Left hindlimb (tissue), 1 donor: Measurements from ENCODE around the gene AURKA.

Experiments
- DNase-seq: peaks from one replicate; pipeline ENCODE4 v3.0.0-alpha.2; 2018

AURKA gene

DNA sequence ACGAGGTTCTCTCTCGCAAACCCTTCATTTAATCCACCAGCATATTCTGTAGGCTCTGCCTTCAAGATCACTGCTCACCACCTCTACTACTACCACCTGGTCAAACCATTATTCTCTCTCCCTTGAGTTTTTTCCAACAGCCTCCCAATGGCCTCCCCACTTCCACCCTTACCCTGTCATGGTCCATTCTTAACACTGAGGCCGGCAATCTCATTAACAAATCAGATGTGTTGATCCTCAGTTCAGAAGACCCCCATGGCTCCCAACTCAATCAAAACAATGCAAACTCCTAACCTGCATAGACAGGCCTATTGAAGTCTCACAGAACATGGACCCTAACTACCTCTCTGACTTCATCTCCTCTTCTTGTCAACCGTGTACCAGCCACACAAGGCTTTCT is 2.2 kb downstream of the AURKA start:
- no peak for DNase-seq

- no peak for DNase-seq
These were observed 3.1 kb downstream of the AURKA start for GRCh38 chr20:56388882-56389281.

- no peak for DNase-seq
These were observed 5.8 kb downstream of the AURKA start for GRCh38 chr20:56386219-56386618.

DNA sequence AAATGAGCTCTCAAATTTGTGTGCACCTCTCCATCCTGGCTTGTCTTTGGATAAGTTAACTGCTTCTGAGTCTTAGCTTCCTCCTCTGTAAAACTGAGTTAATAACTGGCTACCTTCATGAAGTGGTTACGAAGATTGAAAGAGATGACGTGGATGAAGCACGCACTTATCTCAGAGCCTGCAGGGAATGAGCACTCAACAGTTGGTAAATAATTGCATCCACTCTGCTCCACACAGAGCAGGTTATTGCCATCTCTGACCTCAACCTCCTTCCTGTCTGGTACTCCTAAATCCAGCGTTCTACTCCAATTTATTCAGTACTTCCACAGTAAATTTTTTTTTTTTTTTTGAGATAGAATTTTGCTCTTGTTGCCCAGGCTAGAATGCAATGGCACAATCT is 6.9 kb downstream of the AURKA start:
- no peak for DNase-seq

GRCh38 chr20:56383334-56383733 is 8.7 kb downstream of the AURKA start:
- no peak for DNase-seq

DNA sequence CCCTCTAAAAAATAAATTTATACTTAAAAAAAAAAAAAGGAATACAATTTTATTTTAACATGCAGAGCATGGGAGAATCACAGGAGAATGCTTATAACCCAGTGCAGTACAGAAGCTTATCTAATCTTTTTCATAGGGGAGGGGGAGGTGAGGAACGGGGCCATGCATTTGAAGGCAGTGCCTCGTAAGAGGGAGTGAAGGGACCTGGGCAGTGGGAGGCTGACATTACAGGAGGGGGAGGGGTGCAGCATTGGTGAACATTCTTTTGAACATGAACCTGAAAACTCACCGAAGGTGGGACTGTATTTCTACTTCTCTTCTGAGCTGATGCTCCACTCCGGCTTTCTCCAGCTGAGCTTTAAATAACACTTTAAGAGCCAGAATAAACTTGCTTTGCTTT is 9.3 kb downstream of the AURKA start:
- no peak for DNase-seq

GRCh38 chr20:56381501-56381900 is 10.5 kb downstream of the AURKA start:
- no peak for DNase-seq

- no peak for DNase-seq
These were observed 11.6 kb downstream of the AURKA start for GRCh38 chr20:56380375-56380774.

DNA sequence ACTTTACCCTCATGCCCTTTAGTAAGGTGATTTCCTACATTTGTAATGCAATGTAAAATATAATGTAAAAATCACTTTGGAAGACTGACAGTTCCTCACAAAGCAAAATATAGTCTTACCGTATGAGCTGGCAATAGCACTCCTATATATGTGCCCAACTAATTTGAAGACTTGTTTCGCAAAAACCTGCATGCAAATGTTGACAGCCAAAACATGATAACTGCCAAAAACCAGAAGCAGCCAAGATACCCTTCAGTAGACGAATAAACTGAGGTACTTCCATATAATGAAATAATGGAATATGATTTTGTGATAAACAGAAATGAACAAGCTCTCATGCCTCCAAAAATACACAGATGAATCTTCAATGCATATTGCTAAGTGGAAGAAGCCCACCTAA is 13.6 kb downstream of the AURKA start:
- DNase-seq: no peak

DNA sequence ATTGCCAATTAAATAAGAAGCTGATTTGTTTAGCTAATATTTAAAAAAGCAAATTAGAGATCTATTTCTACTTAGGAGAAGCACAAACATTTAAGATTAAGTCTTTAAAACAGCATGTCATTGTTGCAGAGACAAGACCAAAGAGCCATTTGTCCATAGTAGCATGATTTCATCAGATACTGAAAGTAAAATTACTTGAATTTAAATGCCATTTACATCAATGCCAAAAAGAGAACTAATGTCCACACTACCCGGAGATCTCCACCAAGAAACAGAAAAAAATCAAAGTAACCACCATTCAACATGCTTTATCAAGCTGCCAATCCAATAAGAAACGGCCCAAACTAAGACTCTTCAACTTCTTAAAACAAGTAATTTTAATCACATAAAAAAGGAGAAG is 15.7 kb downstream of the AURKA start:
- DNase-seq: no peak

DNA sequence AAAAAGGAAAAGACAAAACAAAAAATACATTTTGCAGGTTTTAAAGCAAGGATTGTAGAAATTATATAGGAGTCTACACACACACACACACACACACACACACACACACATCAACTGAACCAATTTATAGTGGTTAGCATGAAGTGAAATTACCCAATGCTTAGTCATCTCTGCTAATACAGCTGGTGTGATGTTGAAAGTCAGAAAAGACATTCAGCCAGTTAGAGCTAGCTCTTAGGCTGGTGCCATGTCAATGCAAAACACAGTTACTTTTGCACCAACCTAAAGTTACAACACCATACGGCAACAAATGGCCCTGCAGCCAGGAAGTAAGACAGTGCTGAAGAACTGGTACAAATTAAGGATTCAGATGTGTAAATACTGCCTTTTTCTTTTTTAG is 18.1 kb downstream of the AURKA start:
- no peak for DNase-seq

DNA sequence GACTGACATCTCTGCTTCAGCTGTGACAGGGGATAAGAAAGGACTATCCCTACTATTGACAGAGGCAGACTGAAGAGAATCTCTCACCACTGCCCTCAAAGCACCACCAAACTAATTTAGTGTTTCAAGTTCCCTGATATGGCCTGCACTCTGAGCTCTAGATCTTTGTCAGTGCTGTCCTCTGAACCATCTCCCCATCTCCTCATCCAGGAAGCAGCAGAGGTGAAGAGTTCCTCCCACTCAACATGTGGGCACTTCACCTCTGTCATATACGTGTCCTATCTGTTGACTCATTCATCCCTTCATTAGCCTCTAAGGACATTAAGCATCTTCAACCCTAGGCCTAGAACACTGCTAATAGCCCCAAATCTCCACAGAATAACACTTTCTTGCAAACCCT is 19.2 kb downstream of the AURKA start:
- no peak for DNase-seq

GRCh38 chr20:56371977-56372376 is 20.0 kb downstream of the AURKA start:
- DNase-seq: no peak

DNA sequence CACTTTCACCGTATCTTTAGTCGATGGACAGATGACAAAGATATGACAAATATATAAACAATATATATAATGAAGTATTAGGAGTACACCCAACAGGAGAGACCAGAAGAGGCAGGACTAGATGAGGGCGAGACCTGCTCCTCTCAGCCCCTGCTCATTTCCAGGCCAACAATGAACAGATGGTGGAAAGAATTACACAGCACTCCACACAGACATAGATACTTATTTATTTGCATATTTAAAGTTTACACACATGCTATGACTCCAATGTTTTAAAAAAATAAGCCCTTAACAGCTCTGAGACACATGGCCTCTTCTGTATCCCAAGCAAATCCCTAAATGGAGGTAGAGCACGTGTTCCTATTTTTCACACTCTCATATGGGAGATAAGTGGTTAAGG is 22.8 kb downstream of the AURKA start:
- no peak for DNase-seq

- no peak for DNase-seq
These were observed 23.5 kb downstream of the AURKA start for GRCh38 chr20:56368351-56369134.

GRCh38 chr20:56363491-56363890 is 28.5 kb downstream of the AURKA start:
- DNase-seq: no peak

- no peak for DNase-seq
These were observed 29.1 kb downstream of the AURKA start for GRCh38 chr20:56362833-56363413.

- DNase-seq: no peak
These were observed 30.1 kb downstream of the AURKA start for GRCh38 chr20:56361900-56362299.

DNA sequence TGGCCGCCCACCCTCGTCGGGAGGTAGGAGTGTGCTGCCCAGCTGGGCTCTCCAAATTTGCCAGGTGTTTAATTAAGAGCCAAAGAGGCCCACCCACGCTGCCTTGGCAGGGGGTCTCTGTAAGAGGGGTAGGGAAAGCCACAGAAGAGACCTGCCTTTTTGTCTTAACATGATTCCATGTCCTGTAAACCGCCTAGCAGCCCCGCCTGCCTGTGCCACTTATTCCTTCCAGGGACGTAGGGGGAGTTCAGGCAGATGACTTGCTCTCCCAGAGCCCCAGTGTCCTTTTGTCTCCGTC is 31.2 kb downstream of the AURKA start:
- no peak for DNase-seq

- DNase-seq: no peak
These were observed 31.7 kb downstream of the AURKA start for GRCh38 chr20:56360133-56360907.

GRCh38 chr20:56359212-56360132 is 32.5 kb downstream of the AURKA start:
- peak; percentile 71 for DNase-seq

DNA sequence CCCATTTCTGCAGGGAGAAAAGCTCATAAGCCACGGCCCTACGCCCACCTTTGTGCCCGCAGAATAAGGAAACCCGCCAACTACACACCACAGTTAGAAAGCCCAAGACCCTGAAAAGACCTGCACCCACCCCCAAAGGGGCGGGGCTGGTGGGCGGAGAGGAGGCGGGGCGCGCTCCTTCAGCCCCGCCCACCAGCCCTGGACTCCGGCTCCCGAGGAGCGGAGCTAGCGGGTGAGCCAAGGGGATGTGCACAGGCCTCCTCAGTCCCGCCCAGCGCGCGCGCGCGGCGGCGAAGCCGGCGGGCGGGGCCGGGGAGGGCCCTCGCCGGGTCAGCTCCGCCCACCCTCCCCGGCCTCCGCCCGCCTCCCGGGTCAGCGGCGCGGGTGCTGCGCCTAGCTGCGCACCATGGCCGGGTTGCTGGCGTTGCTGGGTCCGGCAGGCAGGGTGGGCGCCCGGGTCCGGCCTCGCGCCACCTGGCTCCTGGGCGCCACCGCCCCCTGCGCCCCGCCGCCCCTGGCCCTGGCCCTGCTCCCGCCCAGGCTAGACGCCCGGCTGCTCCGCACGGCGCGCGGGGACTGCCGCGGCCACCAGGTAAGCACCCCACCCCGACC is 33.3 kb downstream of the AURKA start, which contains the start of gene FAM210B:
Gene FAM210B (plus strand): TSS at position 375 of the 612 bp plus-strand sequence. CDS start 32 bp downstream, at position 407.
- peak; percentile 91 for DNase-seq

- DNase-seq: no peak
These were observed 33.9 kb downstream of the AURKA start for GRCh38 chr20:56358070-56358469.
